ENCODE data around the gene GDPGP1.

Gene GDPGP1

GRCh38 chr15:90209591-90209990, 24.4 kb upstream of the GDPGP1 start:
- ChIA-PET CTCF (interaction anchor here (0.6 to 3.4 kb wide), 4 partner anchors 8 to 12 kb away, joined by 3 to 18 read pairs (median 8); partner anchors contain the start of gene SEMA4B), POLR2A (no interaction called here)

GRCh38 chr15:90210593-90210992, 23.4 kb upstream of the GDPGP1 start:
- ChIA-PET POLR2A (no interaction called here), CTCF (interaction anchor here (1.9 kb wide), 1 partner anchor 9 kb away, joined by 5 read pairs; the partner anchor contains the start of gene SEMA4B)
- H3K4me3 ChIP-seq (ENCODE audit: low read depth, low read length), result no peak overlapping the region
- no peak for TF ChIP-seq CTCF (IDR thresholded peaks at IDR 0.05; ENCODE audit: insufficient read depth, low read length, missing control alignments)
- no peak for DNase-seq (ENCODE audit: low read depth, low spot score)

More at GRCh38 chr15:90209591-90209990, 24.4 kb upstream of the GDPGP1 start:
- no peak for DNase-seq (ENCODE audit: low read depth, low spot score)
- no peak overlapping the region for H3K4me3 ChIP-seq (ENCODE audit: low read depth, low read length)
- no peak for TF ChIP-seq CTCF (IDR thresholded peaks at IDR 0.05; ENCODE audit: insufficient read depth, low read length, missing control alignments)

- no peak overlapping the region for H3K4me3 ChIP-seq (ENCODE audit: low read depth, low read length)
- DNase-seq (ENCODE audit: low read depth, low spot score), result no peak
- ChIA-PET POLR2A (no interaction called here), CTCF (interaction anchor here (1.9 kb wide), 1 partner anchor 10 kb away, joined by 5 read pairs; the partner anchor contains the start of gene SEMA4B)
- no peak for TF ChIP-seq CTCF (IDR thresholded peaks at IDR 0.05; ENCODE audit: insufficient read depth, low read length, missing control alignments)
Observed at GRCh38 chr15:90211009-90211408, 23.0 kb upstream of the GDPGP1 start.

- CTCF ChIA-PET, result interaction anchor here (0.8 to 1.7 kb wide), 2 partner anchors 9 to 28 kb away, joined by 3 to 14 read pairs; no protein-coding TSS in a partner anchor
- POLR2A ChIA-PET, result no interaction called here
- H3K4me3 ChIP-seq (ENCODE audit: low read depth, low read length), result no peak overlapping the region
- no peak for TF ChIP-seq CTCF (IDR thresholded peaks at IDR 0.05; ENCODE audit: insufficient read depth, low read length, missing control alignments)
- no peak for DNase-seq (ENCODE audit: low read depth, low spot score)
Observed at GRCh38 chr15:90211440-90212143, 22.4 kb upstream of the GDPGP1 start.

GRCh38 chr15:90212221-90213098, 21.5 kb upstream of the GDPGP1 start:
- H3K4me3 ChIP-seq (ENCODE audit: low read depth, low read length), result no peak overlapping the region
- CTCF ChIA-PET, result interaction anchor here (0.8 to 1.7 kb wide), 3 partner anchors 8 to 29 kb away, joined by 3 to 14 read pairs (median 3); no protein-coding TSS in a partner anchor
- POLR2A ChIA-PET, result no interaction called here
- DNase-seq (ENCODE audit: low read depth, low spot score), result no peak
- no peak for TF ChIP-seq CTCF (IDR thresholded peaks at IDR 0.05; ENCODE audit: insufficient read depth, low read length, missing control alignments)

Measured in AG04449 (cell line).